Sigmoid colon (tissue), 7 donors: Measurements from ENCODE around the gene NEURL1B. TPM values are rescaled to one million over a fixed set of nuclear protein-coding genes. Genes with fewer than 3 reads are reported as not detected.

ENCODE experiments used
- DNase-seq: peaks from one replicate; pipeline ENCODE4 v3.0.0-alpha.2; 2019
- H3K27ac ChIP-seq, 4 donors: fragments of 200-600 bp; sonication (generic); one replicate each; pipeline ENCODE4 v1.5.1; 2016 to 2019; ENCODE audit warnings: mild to moderate bottlenecking in 1 of 4
- H3K27me3 ChIP-seq, 3 donors: fragments of 200-600 bp; sonication (generic); one replicate each; pipeline ENCODE4 v1.5.1; 2019; ENCODE audit warnings: mild to moderate bottlenecking in 1 of 3
- H3K36me3 ChIP-seq, 4 donors: fragments of 200-600 bp; sonication (generic); one replicate each; pipeline ENCODE4 v1.5.1; 2016 to 2019
- H3K4me1 ChIP-seq, 4 donors: fragments of 200-600 bp; sonication (generic); one replicate each; pipeline ENCODE4 v1.5.1; 2017 to 2019
- H3K4me3 ChIP-seq, 4 donors: fragments of 200-600 bp; sonication (generic); one replicate each; pipeline ENCODE4 v1.5.1; 2017 to 2019; ENCODE audit warnings: mild to moderate bottlenecking in 2 of 4, moderate library complexity in 1 of 4
- H3K9me3 ChIP-seq, 4 donors: fragments of 200-600 bp in 3 of 4; sonication (generic) in 3 of 4; one replicate each; pipeline versions ENCODE4 v1.5.1 to v1.6.1; 2013 to 2019
- EP300 ChIP-seq, 4 donors: sonication (generic); formaldehyde crosslinking; IDR thresholded peaks; one replicate each; pipeline ENCODE4 v1.6.1; 2017; ENCODE audit warnings: antibody characterized with exemption in 4 of 4
- POLR2A ChIP-seq, 2 donors: fragments of 450-650 bp; IDR thresholded peaks; one replicate each; pipeline ENCODE4 v1.6.1; 2016; ENCODE audit warnings: antibody characterized with exemption in 2 of 2, mild to moderate bottlenecking in 2 of 2, moderate library complexity in 2 of 2
- POLR2AphosphoS5 ChIP-seq, 4 donors: sonication (generic); formaldehyde crosslinking; IDR thresholded peaks; one replicate each; pipeline ENCODE4 v1.6.1; 2017; ENCODE audit warnings: antibody characterized with exemption in 4 of 4
- WGBS, 2 donors: extraction: QIAGEN DNeasy Blood & Tissue Kit; methylation state at CpG; one replicate each; pipeline ENCODE4 v1.1.7; 2013; 5-methylcytosine and 5-hydroxymethylcytosine counted together
- intact Hi-C: fragments of 100-400 bp; cut with DNase I; formaldehyde crosslinking; loops from one replicate; pipeline ENCODE4 v1.15.1; 2023
- polyA plus RNA-seq, 3 donors: library from polyadenylated mRNA; stranded (reverse); fragments of 200-250 nt; gene quantifications; one replicate each; pipeline ENCODE4 v1.2.3, GENCODE V29; 2013
- total RNA-seq, 4 donors: library from RNA; depleted of rRNA; stranded (reverse); fragments of >200 nt; gene quantifications; one replicate each; pipeline ENCODE4 v1.1.0, GENCODE V29; 2016
- TF ChIP-seq, protein P1 (sequence below), 4 experiments: fragments of 450-650 bp in 3 of 4; fragments of 200-600 bp in 1 of 4; IDR thresholded peaks; one replicate each; pipeline ENCODE4 v1.5.1; 2016 to 2019; ENCODE audit warnings: antibody characterized with exemption in 4 of 4, mild to moderate bottlenecking in 3 of 4, moderate library complexity in 2 of 4
- donor health status: healthy with polysubstance abuse.
- donor health status: Bipolar disorder and iron deficiency.
- donor health status: healthy.

The NEURL1B gene
- total and polyA plus RNA-seq, 7 donors = 12.6 to 53.2 (median 32.9) TPM

DNA sequence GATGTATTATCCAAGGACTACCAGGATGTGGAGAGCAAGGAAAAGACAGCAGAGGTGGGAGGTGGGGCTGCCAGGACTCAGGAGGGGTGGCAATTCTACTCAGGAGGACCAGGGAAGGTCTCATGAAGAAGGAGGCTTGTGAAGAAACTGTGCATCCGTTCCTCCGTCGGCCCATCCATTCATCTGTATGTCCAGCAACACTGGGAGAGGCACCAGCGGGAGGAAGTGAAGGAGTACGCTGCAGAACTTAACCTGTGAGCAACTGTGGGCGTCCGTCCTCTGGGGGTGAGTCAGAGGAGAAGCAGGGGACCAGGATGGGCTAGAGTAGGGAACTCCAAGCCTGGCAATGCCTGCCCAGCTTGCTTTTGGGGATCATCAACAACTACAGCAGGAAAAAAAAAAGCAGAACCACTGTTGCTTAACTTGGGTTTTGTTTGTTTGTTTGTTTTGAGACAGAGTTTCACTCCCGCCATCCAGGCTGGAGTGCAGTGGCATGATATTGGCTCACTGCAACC, 47.3 kb upstream of the NEURL1B start:
- no peak for TF ChIP-seq EP300 (IDR thresholded peaks at IDR 0.05)
- TF ChIP-seq POLR2AphosphoS5 (IDR thresholded peaks at IDR 0.05) = no peak
- TF ChIP-seq, protein P1, sequence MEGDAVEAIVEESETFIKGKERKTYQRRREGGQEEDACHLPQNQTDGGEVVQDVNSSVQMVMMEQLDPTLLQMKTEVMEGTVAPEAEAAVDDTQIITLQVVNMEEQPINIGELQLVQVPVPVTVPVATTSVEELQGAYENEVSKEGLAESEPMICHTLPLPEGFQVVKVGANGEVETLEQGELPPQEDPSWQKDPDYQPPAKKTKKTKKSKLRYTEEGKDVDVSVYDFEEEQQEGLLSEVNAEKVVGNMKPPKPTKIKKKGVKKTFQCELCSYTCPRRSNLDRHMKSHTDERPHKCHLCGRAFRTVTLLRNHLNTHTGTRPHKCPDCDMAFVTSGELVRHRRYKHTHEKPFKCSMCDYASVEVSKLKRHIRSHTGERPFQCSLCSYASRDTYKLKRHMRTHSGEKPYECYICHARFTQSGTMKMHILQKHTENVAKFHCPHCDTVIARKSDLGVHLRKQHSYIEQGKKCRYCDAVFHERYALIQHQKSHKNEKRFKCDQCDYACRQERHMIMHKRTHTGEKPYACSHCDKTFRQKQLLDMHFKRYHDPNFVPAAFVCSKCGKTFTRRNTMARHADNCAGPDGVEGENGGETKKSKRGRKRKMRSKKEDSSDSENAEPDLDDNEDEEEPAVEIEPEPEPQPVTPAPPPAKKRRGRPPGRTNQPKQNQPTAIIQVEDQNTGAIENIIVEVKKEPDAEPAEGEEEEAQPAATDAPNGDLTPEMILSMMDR (IDR thresholded peaks at IDR 0.05) = no peak
- TF ChIP-seq POLR2A (IDR thresholded peaks at IDR 0.05) = no peak
- H3K4me3 ChIP-seq = no peak overlapping the region
- intact Hi-C loops = no loop called here
- no peak overlapping the region for H3K27ac ChIP-seq
- H3K36me3 ChIP-seq = no peaks in the 10 kb centered on the region
- H3K27me3 ChIP-seq = no peaks in the 10 kb centered on the region
- peaks cover 0 to 5% (median 0%) of the 10 kb centered on the region in 4 donors for H3K4me1 ChIP-seq
- whole genome bisulfite sequencing, 2 donors = 91 to 94% methylated on average over 8 of the region's 8 CpGs
- DNase-seq = no peak
- no peaks in the 10 kb centered on the region for H3K9me3 ChIP-seq

GRCh38 chr5:172594431-172594830, 46.6 kb upstream of the NEURL1B start:
- no peak for DNase-seq
- 86 to 94% methylated on average over 8 of the region's 8 CpGs for WGBS, 2 donors

GRCh38 chr5:172594867-172595466, 46.1 kb upstream of the NEURL1B start:
- DNase-seq = no peak
- H3K4me3 ChIP-seq = no peak overlapping the region
- no peaks in the 10 kb centered on the region for H3K27me3 ChIP-seq
- 81 to 87% methylated on average over 9 of the region's 9 CpGs for WGBS, 2 donors
- TF ChIP-seq, protein P1 (IDR thresholded peaks at IDR 0.05) = no peak
- TF ChIP-seq EP300 (IDR thresholded peaks at IDR 0.05) (no peak), POLR2AphosphoS5 (IDR thresholded peaks at IDR 0.05) (no peak), POLR2A (IDR thresholded peaks at IDR 0.05) (no peak)
- no peaks in the 10 kb centered on the region for H3K9me3 ChIP-seq
- intact Hi-C loops = no loop called here
- H3K27ac ChIP-seq = no peak overlapping the region
- peaks cover 0 to 7% (median 0%) of the 10 kb centered on the region in 4 donors for H3K4me1 ChIP-seq
- H3K36me3 ChIP-seq = no peaks in the 10 kb centered on the region

More at GRCh38 chr5:172594431-172594830, 46.6 kb upstream of the NEURL1B start:
- TF ChIP-seq POLR2A (IDR thresholded peaks at IDR 0.05) (no peak), POLR2AphosphoS5 (IDR thresholded peaks at IDR 0.05) (no peak), EP300 (IDR thresholded peaks at IDR 0.05) (no peak)
- TF ChIP-seq, protein P1 (IDR thresholded peaks at IDR 0.05) = no peak
- H3K27me3 ChIP-seq = no peaks in the 10 kb centered on the region
- H3K4me1 ChIP-seq = peaks cover 0 to 7% (median 0%) of the 10 kb centered on the region in 4 donors
- no peaks in the 10 kb centered on the region for H3K36me3 ChIP-seq
- intact Hi-C loops = no loop called here
- H3K27ac ChIP-seq = no peak overlapping the region
- no peak overlapping the region for H3K4me3 ChIP-seq
- H3K9me3 ChIP-seq = no peaks in the 10 kb centered on the region

DNA sequence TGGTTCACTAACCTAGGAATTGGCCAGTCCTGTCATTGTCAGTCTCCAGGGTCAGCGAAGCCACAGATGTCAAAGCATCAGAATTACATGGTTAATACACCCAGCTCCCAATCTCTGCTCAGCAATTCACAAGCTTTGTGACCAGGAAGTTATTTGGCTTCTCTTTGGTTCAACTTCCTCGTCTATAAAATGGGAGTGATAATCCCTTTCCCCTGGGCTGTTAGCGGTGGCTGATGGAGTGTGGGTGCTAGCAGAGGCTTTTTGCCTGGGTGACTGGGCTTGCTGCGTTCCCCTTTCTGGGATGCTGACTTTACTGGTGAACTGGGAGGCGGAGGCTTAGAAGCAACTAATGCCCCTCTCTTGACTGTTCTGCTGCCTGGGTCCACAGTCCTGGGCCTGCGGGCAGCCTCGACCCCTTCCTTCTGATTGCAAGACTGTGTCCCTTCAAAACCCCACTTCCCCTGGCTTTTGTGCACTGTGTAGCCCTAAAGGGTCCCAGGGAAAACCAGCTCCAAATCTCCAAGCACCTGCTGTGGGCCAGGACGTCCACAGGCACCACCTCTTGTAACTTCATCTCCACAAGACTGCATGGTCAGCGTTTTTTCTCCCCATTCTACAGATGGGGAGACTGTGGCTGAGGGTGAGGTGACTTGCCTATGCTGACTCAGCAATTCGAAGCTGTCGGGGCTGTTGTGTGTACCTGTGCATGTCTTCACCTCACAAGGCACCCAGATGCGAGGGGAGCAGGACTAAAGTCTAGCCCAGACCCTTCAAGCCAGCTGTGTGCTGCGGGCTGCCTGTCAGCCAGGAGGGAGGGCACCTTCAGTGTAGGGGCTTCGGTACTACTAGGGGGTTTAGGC, 45.2 kb upstream of the NEURL1B start:
- 74 to 88% methylated on average over 14 of the region's 14 CpGs for WGBS, 2 donors
- Histone ChIP-seq H3K36me3 (no peaks in the 10 kb centered on the region), H3K27me3 (no peaks in the 10 kb centered on the region), H3K27ac (no peak overlapping the region), H3K9me3 (no peaks in the 10 kb centered on the region), H3K4me1 (peaks cover 0 to 12% (median 0%) of the 10 kb centered on the region in 4 donors), H3K4me3 (no peak overlapping the region)
- TF ChIP-seq EP300 (IDR thresholded peaks at IDR 0.05) = no peak
- TF ChIP-seq, protein P1 (IDR thresholded peaks at IDR 0.05) = no peak
- TF ChIP-seq POLR2A (IDR thresholded peaks at IDR 0.05) = no peak
- no peak for TF ChIP-seq POLR2AphosphoS5 (IDR thresholded peaks at IDR 0.05)
- intact Hi-C loops = no loop called here
- no peak for DNase-seq
